Neural progenitor cell (in vitro differentiated cells): Measurements from ENCODE around the gene TK1.
"Not testable (repeated sequence)": the region's sequence is repeated elsewhere in the genome, so short reads cannot be mapped to it uniquely, and the experiment has no call there.

Experiments
- CTCF ChIP-seq: fragments of 200-600 bp; sonication (generic); IDR thresholded peaks from 2 replicates; pipeline ENCODE4 v1.5.1; 2017; ENCODE audit warnings: antibody characterized with exemption, mild to moderate bottlenecking
- EZH2 ChIP-seq: fragments of 200-600 bp; sonication (generic); IDR thresholded peaks from 2 replicates; pipeline ENCODE4 v1.6.1; 2017; ENCODE audit warnings: antibody characterized with exemption, mild to moderate bottlenecking, moderate library complexity

GRCh38 chr17:78235022-78235421 is 48.2 kb upstream of the TK1 start:
- TF ChIP-seq EZH2, CTCF: not testable (repeated sequence)
